Measurements from ENCODE around the gene IBA57.
A peak's percentile ranks its signal among the peaks of the same experiment; 100 is the strongest.

IBA57 gene

DNA sequence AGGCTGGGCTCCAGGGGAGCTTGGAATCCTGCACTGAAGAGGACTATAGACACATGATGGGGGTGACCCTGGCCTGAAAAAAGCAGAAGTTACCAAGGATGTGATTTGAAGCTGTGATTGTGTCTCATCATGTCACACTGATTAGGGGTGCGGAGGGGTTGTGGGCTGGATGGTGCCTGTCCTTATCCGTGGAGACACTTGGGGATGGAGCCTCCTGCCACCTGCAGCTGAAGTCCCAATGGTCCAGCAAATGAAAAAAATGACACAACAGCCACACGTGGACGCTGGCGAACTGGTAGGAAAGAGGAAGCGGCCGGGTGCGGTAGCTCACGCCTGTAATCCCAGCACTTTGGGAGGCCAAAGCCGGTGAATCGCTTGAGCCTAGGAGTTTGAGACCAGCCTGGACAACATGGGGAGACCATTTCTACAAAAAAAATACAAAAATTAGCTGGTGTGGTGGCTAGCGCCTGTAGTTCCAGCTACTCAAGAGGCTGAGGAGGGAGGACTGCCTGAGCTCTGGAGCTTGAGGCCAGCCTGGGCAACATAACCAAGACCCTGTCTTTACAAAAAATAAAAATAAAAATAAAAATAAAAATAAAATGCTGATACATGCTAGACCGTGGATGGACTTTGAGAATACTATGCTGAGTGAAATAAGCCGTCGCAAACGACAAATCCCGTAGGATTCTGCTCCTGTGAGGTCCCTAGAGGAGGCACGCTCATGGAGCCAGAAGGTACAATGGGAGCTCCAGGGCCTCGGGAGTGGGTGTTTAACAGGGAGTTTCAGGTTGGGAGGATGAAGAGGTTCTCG, 838 bp upstream of the IBA57 start:
- TF ChIP-seq, protein P1, sequence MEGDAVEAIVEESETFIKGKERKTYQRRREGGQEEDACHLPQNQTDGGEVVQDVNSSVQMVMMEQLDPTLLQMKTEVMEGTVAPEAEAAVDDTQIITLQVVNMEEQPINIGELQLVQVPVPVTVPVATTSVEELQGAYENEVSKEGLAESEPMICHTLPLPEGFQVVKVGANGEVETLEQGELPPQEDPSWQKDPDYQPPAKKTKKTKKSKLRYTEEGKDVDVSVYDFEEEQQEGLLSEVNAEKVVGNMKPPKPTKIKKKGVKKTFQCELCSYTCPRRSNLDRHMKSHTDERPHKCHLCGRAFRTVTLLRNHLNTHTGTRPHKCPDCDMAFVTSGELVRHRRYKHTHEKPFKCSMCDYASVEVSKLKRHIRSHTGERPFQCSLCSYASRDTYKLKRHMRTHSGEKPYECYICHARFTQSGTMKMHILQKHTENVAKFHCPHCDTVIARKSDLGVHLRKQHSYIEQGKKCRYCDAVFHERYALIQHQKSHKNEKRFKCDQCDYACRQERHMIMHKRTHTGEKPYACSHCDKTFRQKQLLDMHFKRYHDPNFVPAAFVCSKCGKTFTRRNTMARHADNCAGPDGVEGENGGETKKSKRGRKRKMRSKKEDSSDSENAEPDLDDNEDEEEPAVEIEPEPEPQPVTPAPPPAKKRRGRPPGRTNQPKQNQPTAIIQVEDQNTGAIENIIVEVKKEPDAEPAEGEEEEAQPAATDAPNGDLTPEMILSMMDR (IDR thresholded peaks at IDR 0.05; ENCODE audit: low read depth, low read length) = no peak
- Histone ChIP-seq H3K27me3 (no peaks in the 10 kb centered on the region), H3K4me3 (ENCODE audit: low read depth, low read length) (peak overlapping the region; percentile 54), H3K4me1 (peaks cover 8% of the 10 kb centered on the region; the same call in 1 of the 2 replicates), H3K36me3 (no peaks in the 10 kb centered on the region), H3K9me3 (no peaks in the 10 kb centered on the region)
- no peak for DNase-seq

DNA sequence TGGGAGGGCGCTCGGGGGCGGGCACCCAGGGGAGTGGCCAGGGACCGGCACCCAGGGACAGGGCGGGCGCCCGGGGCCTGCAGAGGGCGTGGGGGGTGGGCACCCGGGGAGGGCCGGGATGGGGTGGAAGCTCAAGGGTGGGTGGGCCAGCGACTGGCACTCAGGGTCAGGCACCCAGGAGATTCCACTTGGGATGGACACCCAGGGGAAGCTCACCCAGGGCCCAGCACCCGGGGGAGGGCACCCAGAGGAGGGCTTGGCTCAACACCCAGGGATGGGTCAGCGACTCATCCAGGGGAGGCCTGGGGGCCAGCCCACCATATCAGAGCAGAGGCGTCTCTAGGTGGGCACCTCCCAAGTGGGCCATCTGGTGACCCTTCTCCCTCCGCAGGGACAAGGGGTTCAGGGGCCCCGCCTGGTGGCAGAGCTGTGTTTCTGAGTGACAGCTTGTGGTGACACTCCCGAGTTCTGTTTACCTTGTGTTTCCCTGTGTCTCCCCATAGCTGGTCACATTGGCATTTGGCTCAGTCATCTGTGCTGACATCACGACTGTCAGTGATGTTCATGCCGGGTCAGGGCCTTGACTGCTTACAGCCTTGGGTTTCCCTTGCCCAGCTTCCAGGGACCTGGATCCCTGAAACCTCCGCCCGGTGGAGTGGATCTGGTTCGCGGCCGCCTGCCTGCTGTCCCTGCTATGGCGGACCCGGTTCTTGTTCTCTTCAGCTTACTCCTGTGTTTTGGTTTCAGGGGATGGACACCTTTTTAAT, 749 bp downstream of the IBA57 start:
- peak; percentile 58 for DNase-seq
- H3K36me3 ChIP-seq = no peaks in the 10 kb centered on the region
- peak overlapping the region; percentile 66 for H3K4me3 ChIP-seq (ENCODE audit: low read depth, low read length)
- H3K27me3 ChIP-seq = no peaks in the 10 kb centered on the region
- H3K4me1 ChIP-seq = peaks cover 8% of the 10 kb centered on the region; the same call in 1 of the 2 replicates
- H3K9me3 ChIP-seq = no peaks in the 10 kb centered on the region
- TF ChIP-seq, protein P1 (IDR thresholded peaks at IDR 0.05; ENCODE audit: low read depth, low read length) = peak; percentile 50

DNA sequence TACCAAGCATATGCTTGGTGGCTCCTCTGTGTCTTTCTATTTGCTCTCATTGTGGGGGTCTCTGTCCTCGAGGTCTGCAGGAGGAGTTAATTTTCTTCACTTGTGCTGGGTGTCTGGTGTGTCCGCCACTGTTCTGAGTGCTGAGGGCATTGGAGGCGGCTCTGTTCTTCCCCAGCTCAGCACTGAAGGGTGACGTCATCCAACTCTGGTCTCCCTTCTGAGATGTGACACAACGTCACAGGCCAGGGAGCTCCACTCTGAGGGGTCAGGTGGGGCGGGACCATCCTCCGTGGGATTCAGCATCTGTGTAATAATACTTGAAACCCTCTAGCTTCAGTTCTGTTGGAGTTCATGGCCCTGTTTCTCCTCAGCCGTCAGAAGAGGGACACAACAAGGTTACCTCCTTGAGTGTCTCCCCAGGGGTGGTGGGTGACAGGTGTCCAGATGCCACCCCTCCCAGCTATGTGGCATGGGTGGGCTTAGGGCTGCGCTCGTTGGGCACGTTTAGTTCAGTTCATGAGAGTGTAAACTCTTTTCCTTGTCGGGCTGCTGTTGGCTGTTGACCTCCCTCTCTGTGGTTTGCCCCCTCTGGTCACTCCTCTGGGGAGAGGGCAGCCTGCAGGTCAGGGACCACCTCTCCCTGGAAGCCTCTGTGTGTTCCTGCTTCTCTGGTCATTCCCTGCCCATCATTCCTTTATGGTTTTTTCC, 3.1 kb downstream of the IBA57 start:
- no peaks in the 10 kb centered on the region for H3K27me3 ChIP-seq
- no peaks in the 10 kb centered on the region for H3K9me3 ChIP-seq
- no peak overlapping the region for H3K4me3 ChIP-seq (ENCODE audit: low read depth, low read length)
- no peak for DNase-seq
- H3K4me1 ChIP-seq = no peaks in the 10 kb centered on the region
- TF ChIP-seq, protein P1 (IDR thresholded peaks at IDR 0.05; ENCODE audit: low read depth, low read length) = no peak
- H3K36me3 ChIP-seq = no peaks in the 10 kb centered on the region

DNA sequence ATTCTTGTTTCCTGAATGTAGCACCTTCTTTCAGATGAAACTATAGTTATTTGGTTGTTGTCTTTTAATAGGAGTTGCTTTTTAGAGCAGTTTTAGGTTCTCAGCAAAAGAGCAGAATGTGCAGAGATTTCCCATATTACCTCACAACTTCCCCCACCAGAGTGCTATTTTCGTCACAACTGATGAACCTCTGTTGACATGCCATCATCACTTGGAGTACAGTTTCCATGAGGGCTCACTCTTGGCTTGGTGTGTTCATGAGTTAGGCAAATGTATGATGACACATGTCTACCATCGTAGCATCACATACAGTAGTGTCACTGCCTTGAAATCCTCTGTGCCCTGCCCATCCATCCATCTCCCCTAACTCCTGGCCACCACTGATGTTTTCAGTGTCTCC, 3.7 kb downstream of the IBA57 start:
- no peaks in the 10 kb centered on the region for H3K27me3 ChIP-seq

DNA sequence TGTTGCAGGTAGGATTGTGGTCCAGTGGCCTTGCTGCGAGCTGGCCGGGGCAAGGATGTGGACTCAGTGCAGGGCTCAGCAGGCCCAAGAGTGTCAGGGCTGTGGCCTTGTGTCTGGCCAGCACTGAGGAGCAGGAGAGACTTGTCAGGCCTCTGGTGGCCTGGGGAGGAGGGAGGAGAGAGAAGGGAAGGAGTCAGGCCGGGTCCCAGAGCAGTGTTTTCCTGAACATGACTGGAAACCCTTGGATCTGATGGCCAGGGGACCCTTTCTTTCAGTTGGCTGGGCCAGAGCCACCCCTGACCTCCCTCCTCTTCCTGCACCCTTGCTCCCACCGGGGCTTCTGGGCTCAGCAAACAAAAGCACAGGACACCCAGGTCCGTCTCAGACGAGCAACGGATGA, 5.1 kb downstream of the IBA57 start:
- Histone ChIP-seq H3K9me3 (no peaks in the 10 kb centered on the region), H3K36me3 (peaks cover 6% of the 10 kb centered on the region), H3K27me3 (no peaks in the 10 kb centered on the region), H3K4me3 (ENCODE audit: low read depth, low read length) (no peak overlapping the region), H3K4me1 (no peaks in the 10 kb centered on the region)
- DNase-seq = no peak
- TF ChIP-seq, protein P1 (IDR thresholded peaks at IDR 0.05; ENCODE audit: low read depth, low read length) = no peak

More for the DNA sequence above, 3.7 kb downstream of the IBA57 start:
- Histone ChIP-seq H3K9me3 (no peaks in the 10 kb centered on the region), H3K4me1 (no peaks in the 10 kb centered on the region), H3K4me3 (ENCODE audit: low read depth, low read length) (no peak overlapping the region), H3K36me3 (no peaks in the 10 kb centered on the region)
- TF ChIP-seq, protein P1 (IDR thresholded peaks at IDR 0.05; ENCODE audit: low read depth, low read length) = no peak
- DNase-seq = no peak
